Retinal pigment epithelial cell (primary cell): ENCODE data around the gene SLC2A11.

Source experiments
- DNase-seq: peaks from one replicate; pipeline ENCODE4 v3.0.0-alpha.2; 2010; ENCODE audit warnings: low read depth
- H3K4me3 ChIP-seq: 2 replicates; pipeline ENCODE4 v1.5.1; 2011; ENCODE audit warnings: mild to moderate bottlenecking, low read length, control low read depth, moderate library complexity
- TF ChIP-seq, protein P1 (sequence below): conservative IDR thresholded peaks from 2 replicates; pipeline ENCODE4 v1.5.1; 2011; ENCODE audit warnings: low read depth, low read length, control low read depth, inconsistent platforms

SLC2A11 gene

DNA sequence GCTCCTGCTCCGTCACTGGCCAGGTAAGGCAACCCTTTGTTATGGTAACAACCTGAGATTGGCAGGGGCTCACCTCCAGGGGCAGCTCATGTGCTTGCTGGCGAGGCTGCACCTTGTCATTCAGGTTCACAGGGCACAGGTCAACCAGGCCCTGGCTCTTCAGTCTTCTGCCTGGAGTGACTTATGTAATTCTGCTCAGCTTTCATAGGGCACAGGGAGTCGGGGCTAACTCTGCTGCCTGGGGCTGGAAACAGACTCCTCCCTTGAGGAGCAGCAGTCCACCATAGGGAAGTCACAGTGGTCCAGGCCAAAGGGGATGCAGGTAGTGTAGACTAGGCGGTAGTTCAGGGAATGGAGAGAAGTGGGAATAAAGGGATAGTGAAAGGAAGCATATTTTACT, 35.0 kb downstream of the SLC2A11 start:
- DNase-seq: no peak
- no peak overlapping the region for H3K4me3 ChIP-seq
- TF ChIP-seq, protein P1, sequence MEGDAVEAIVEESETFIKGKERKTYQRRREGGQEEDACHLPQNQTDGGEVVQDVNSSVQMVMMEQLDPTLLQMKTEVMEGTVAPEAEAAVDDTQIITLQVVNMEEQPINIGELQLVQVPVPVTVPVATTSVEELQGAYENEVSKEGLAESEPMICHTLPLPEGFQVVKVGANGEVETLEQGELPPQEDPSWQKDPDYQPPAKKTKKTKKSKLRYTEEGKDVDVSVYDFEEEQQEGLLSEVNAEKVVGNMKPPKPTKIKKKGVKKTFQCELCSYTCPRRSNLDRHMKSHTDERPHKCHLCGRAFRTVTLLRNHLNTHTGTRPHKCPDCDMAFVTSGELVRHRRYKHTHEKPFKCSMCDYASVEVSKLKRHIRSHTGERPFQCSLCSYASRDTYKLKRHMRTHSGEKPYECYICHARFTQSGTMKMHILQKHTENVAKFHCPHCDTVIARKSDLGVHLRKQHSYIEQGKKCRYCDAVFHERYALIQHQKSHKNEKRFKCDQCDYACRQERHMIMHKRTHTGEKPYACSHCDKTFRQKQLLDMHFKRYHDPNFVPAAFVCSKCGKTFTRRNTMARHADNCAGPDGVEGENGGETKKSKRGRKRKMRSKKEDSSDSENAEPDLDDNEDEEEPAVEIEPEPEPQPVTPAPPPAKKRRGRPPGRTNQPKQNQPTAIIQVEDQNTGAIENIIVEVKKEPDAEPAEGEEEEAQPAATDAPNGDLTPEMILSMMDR: no peak

DNA sequence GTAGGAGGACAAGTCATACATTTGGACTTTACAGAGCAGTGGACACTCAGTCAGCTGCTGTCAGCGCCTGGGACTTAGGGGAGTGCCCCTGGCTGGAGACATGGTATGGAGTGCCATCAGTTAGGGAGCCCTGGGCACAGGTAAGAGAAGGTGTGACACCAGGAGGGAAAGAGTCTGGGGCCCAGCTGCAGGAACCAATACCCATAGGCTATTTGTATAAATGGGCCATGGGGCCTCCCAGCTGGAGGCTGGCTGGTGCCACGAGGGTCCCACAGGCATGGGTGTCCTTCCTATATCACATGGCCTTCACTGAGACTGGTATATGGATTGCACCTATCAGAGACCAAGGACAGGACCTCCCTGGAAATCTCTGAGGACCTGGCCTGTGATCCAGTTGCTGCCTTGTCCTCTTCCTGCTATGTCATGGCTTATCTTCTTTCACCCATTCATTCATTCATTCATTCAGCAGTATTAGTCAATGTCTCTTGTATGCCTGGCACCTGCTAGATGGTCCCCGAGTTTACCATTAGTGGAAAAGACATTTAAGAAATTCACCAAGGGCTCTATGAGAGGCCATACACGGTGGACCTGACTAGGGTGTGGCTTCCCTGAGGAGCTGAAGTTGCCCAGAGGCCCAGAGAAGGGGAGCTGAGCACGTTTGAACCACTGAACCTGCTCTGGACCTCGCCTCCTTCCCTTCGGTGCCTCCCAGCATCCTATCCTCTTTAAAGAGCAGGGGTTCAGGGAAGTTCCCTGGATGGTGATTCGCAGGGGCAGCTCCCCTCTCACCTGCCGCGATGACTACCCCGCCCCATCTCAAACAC, 35.7 kb downstream of the SLC2A11 start:
- DNase-seq: no peak
- peak overlapping the region; percentile 45 for H3K4me3 ChIP-seq
- TF ChIP-seq, protein P1: no peak

DNA sequence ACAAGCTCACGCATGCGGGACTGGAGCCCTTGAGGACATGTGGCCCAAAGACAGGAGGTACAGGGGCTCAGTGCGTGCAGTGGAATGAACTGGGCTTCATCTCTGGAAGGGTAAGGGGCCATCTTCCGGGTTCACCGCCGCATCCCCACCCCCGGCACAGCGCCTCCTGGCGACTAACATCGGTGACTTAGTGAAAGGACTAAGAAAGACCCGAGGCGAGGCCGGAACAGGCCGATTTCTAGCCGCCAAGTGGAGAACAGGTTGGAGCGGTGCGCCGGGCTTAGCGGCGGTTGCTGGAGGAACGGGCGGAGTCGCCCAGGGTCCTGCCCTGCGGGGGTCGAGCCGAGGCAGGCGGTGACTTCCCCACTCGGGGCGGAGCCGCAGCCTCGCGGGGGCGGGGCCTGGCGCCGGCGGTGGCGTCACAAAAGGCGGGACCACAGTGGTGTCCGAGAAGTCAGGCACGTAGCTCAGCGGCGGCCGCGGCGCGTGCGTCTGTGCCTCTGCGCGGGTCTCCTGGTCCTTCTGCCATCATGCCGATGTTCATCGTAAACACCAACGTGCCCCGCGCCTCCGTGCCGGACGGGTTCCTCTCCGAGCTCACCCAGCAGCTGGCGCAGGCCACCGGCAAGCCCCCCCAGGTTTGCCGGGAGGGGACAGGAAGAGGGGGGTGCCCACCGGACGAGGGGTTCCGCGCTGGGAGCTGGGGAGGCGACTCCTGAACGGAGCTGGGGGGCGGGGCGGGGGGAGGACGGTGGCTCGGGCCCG, 36.5 kb downstream of the SLC2A11 start, which contains the start of gene MIF:
MIF (plus strand) TSS at position 439 of the 765 bp plus-strand sequence; CDS start at position 531, 92 bp downstream.
- DNase-seq: peak; percentile 84
- TF ChIP-seq, protein P1: peak; percentile 84
- peak within 1 kb of the TSS; percentile 80 for H3K4me3 ChIP-seq

DNA sequence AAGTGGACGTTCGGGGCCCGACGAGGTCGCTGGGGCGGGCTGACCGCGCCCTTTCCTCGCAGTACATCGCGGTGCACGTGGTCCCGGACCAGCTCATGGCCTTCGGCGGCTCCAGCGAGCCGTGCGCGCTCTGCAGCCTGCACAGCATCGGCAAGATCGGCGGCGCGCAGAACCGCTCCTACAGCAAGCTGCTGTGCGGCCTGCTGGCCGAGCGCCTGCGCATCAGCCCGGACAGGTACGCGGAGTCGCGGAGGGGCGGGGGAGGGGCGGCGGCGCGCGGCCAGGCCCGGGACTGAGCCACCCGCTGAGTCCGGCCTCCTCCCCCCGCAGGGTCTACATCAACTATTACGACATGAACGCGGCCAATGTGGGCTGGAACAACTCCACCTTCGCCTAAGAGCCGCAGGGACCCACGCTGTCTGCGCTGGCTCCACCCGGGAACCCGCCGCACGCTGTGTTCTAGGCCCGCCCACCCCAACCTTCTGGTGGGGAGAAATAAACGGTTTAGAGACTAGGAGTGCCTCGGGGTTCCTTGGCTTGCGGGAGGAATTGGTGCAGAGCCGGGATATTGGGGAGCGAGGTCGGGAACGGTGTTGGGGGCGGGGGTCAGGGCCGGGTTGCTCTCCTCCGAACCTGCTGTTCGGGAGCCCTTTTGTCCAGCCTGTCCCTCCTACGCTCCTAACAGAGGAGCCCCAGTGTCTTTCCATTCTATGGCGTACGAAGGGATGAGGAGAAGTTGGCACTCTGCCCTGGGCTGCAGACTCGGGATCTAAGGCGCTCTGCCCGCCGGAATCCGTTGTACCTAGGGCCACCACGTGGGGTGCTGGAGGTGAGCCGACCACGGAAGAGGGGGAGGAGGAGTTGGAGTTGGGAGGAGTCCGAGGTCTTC, 37.3 kb downstream of the SLC2A11 start:
- H3K4me3 ChIP-seq: peak overlapping the region; percentile 80
- TF ChIP-seq, protein P1: peak; percentile 52
- peak; percentile 42 for DNase-seq

DNA sequence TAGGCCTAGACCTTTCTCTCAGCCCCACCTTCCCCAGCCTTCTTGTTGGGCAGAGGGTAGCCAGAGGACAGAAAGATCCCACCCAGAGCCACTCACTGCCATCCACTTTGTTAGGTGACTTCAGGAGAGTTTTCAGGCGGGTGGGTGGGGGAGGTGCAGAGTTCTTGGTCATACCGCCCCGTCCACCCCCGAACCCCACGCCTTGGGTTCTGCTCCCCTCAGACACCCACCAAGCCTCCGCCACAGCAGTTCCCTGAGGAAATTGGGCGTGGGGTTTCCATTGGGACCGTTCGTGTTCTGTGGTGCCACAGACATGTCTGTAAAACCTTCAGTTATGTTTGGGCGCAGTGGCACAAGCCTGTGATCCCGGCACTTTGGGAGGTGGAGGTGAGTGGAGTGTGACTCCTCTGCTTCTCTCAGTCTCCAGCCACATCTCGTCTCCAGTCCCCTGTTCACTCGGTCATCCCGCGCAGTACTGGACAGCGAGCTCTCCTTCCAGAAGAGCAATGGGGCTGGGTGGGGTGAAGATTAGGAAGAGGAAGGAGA, 38.0 kb downstream of the SLC2A11 start:
- TF ChIP-seq, protein P1: no peak
- peak overlapping the region; percentile 80 for H3K4me3 ChIP-seq
- no peak for DNase-seq

DNA sequence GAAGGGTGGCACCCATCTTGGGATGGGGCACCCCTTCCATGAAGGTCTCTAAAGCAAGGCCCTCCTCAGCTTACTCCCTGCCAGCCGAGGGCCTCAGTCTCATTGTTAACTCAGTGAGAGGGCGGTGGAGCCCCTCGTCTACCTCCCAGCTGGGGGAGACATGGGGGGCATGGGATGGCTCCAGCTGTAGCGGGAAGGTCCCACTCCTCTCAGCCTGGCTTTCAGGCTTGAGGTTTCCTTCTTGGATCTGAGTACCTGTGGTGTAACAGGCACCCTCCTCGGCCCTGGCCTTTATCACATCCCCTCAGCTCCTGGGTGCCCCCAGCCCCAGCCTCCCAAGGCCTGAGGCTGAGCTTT, 38.5 kb downstream of the SLC2A11 start:
- TF ChIP-seq, protein P1: no peak
- H3K4me3 ChIP-seq: peak overlapping the region; percentile 80
- no peak for DNase-seq
